H9 (cell line): Measurements from ENCODE around the gene IRAK1. TPM values are rescaled to one million over a fixed set of nuclear protein-coding genes. Genes with fewer than 3 reads are reported as not detected.
A peak's percentile ranks its signal among the peaks of the same experiment; 100 is the strongest.

Experiments
- DNase-seq: peaks from one replicate; pipeline ENCODE4 v3.0.0-alpha.2; 2017
- H2AFZ ChIP-seq: one replicate; pipeline ENCODE4 v1.6.1; 2013; ENCODE audit warnings: mild to moderate bottlenecking, low read length, control low read depth, moderate library complexity
- H2AK5ac ChIP-seq: 2 replicates; pipeline ENCODE4 v1.6.1; 2013; ENCODE audit warnings: low read length, control low read depth, mixed read lengths; ENCODE audit not compliant: insufficient read length
- H2BK120ac ChIP-seq: one replicate; pipeline ENCODE4 v1.6.1; 2013; ENCODE audit warnings: low read depth, mild to moderate bottlenecking, low read length, control low read depth, inconsistent platforms; ENCODE audit not compliant: poor library complexity, severe bottlenecking
- H2BK12ac ChIP-seq: 2 replicates; pipeline ENCODE4 v1.6.1; 2013; ENCODE audit warnings: low read length, control low read depth, mixed read lengths, low read depth; ENCODE audit not compliant: insufficient read length
- H2BK15ac ChIP-seq: 2 replicates; pipeline ENCODE4 v1.6.1; 2013; ENCODE audit warnings: low read depth, low read length, control low read depth
- H2BK20ac ChIP-seq: one replicate; pipeline ENCODE4 v1.6.1; 2013; ENCODE audit warnings: low read depth, mild to moderate bottlenecking, low read length, control low read depth, inconsistent platforms; ENCODE audit not compliant: poor library complexity, severe bottlenecking
- H2BK5ac ChIP-seq: 2 replicates; pipeline ENCODE4 v1.6.1; 2013; ENCODE audit warnings: low read length, control low read depth, mixed read lengths; ENCODE audit not compliant: insufficient read length
- H3K14ac ChIP-seq: 2 replicates; pipeline ENCODE4 v1.6.1; 2013; ENCODE audit warnings: low read length, control low read depth; ENCODE audit not compliant: insufficient read depth
- H3K18ac ChIP-seq: 2 replicates; pipeline ENCODE4 v1.6.1; 2013; ENCODE audit warnings: low read depth, mild to moderate bottlenecking, mixed read lengths, low read length, control low read depth; ENCODE audit not compliant: insufficient read length
- H3K23ac ChIP-seq: 2 replicates; pipeline ENCODE4 v1.6.1; 2013; ENCODE audit warnings: low read length, control low read depth, mixed read lengths, low read depth; ENCODE audit not compliant: insufficient read length
- H3K23me2 ChIP-seq: 2 replicates; pipeline ENCODE4 v1.6.1; 2013; ENCODE audit warnings: low read depth, mild to moderate bottlenecking, mixed read lengths, low read length, control low read depth; ENCODE audit not compliant: insufficient read length, poor library complexity, severe bottlenecking
- H3K27ac ChIP-seq: 2 replicates; pipeline ENCODE4 v1.5.1; 2013; ENCODE audit warnings: low read length, control low read depth, mixed read lengths, low read depth; ENCODE audit not compliant: insufficient read length
- H3K27me3 ChIP-seq: 2 replicates; pipeline ENCODE4 v1.6.1; 2013; ENCODE audit warnings: low read length, control low read depth, inconsistent platforms; ENCODE audit not compliant: insufficient read depth
- H3K4ac ChIP-seq: 2 replicates; pipeline ENCODE4 v1.6.1; 2013; ENCODE audit warnings: low read depth, mild to moderate bottlenecking, control low read depth, inconsistent platforms, low read length, moderate library complexity
- H3K4me1 ChIP-seq: 2 replicates; pipeline ENCODE4 v1.6.1; 2013; ENCODE audit warnings: low read length, control low read depth, inconsistent platforms; ENCODE audit not compliant: insufficient read depth
- H3K4me2 ChIP-seq: 2 replicates; pipeline ENCODE4 v1.6.1; 2013; ENCODE audit warnings: low read length, control low read depth, mixed read lengths; ENCODE audit not compliant: insufficient read length, insufficient read depth
- H3K56ac ChIP-seq: 2 replicates; pipeline ENCODE4 v1.6.1; 2013; ENCODE audit warnings: low read depth, mild to moderate bottlenecking, mixed read lengths, low read length, control low read depth; ENCODE audit not compliant: insufficient read length
- H3K79me1 ChIP-seq: 2 replicates; pipeline ENCODE4 v1.6.1; 2013; ENCODE audit warnings: low read depth, mild to moderate bottlenecking, moderate library complexity, low read length, control low read depth, inconsistent platforms; ENCODE audit not compliant: insufficient read depth, poor library complexity, severe bottlenecking
- H3K79me2 ChIP-seq: 2 replicates; pipeline ENCODE4 v1.6.1; 2013; ENCODE audit warnings: low read length, control low read depth, inconsistent platforms; ENCODE audit not compliant: insufficient read depth
- H3K9ac ChIP-seq: 2 replicates; pipeline ENCODE4 v1.6.1; 2013; ENCODE audit warnings: low read length, control low read depth, mixed read lengths; ENCODE audit not compliant: insufficient read length; ENCODE audit errors: extremely low read depth
- H3K9me3 ChIP-seq: one replicate; pipeline ENCODE4 v1.6.1; 2013; ENCODE audit warnings: low read depth, low read length, inconsistent platforms; ENCODE audit not compliant: control insufficient read depth
- H3T11ph ChIP-seq: one replicate; pipeline ENCODE4 v1.6.1; 2013; ENCODE audit warnings: mild to moderate bottlenecking, low read length, control low read depth, inconsistent platforms
- H4K20me1 ChIP-seq: one replicate; pipeline ENCODE4 v1.6.1; 2013; ENCODE audit not compliant: control insufficient read depth, insufficient read length, insufficient read depth
- H4K5ac ChIP-seq: 2 replicates; pipeline ENCODE4 v1.6.1; 2013; ENCODE audit warnings: low read depth, mild to moderate bottlenecking, mixed read lengths, low read length, control low read depth; ENCODE audit not compliant: insufficient read length
- H4K8ac ChIP-seq: replicated peaks from 2 replicates; pipeline ENCODE4 v1.6.1; 2013; ENCODE audit warnings: low read length, control low read depth, mixed read lengths, low read depth; ENCODE audit not compliant: insufficient read length
- H4K91ac ChIP-seq: 2 replicates; pipeline ENCODE4 v1.6.1; 2013; ENCODE audit warnings: low read depth, mild to moderate bottlenecking, moderate library complexity, mixed read lengths, low read length, control low read depth; ENCODE audit not compliant: insufficient read length
- H3K27ac Mint-ChIP-seq, 3 experiments: 2 replicates in 2 of 3; 3 replicates in 1 of 3; pipeline ENCODE4 v1.8.0; 2020 to 2021; ENCODE audit warnings: mixed read lengths in 3 of 3, mild to moderate bottlenecking in 1 of 3, moderate library complexity in 1 of 3
- H3K27me3 Mint-ChIP-seq: 2 replicates; pipeline ENCODE4 v1.8.0; 2021; ENCODE audit warnings: low read depth, mild to moderate bottlenecking, moderate library complexity, mixed read lengths
- H3K36me3 Mint-ChIP-seq, 3 experiments: 2 replicates in 2 of 3; 3 replicates in 1 of 3; pipeline ENCODE4 v1.8.0; 2020 to 2021; ENCODE audit warnings: low read depth in 3 of 3, mixed read lengths in 3 of 3; ENCODE audit not compliant: insufficient read depth in 1 of 3
- H3K4me1 Mint-ChIP-seq, 2 experiments: 2 replicates each; pipeline ENCODE4 v1.8.0; 2020; ENCODE audit warnings: mixed read lengths in 2 of 2
- H3K4me3 Mint-ChIP-seq, 2 experiments: 2 replicates in 1 of 2; 3 replicates in 1 of 2; pipeline ENCODE4 v1.8.0; 2020 to 2021; ENCODE audit warnings: mild to moderate bottlenecking in 2 of 2, mixed read lengths in 2 of 2, moderate library complexity in 1 of 2
- H3K9me3 Mint-ChIP-seq, 2 experiments: 2 replicates in 1 of 2; 3 replicates in 1 of 2; pipeline ENCODE4 v1.8.0; 2020; ENCODE audit warnings: mild to moderate bottlenecking in 2 of 2, mixed read lengths in 2 of 2, moderate library complexity in 1 of 2
- CTCF ChIP-seq: fragments of 200-600 bp; sonication (generic); conservative IDR thresholded peaks from 3 replicates; pipeline ENCODE4 v1.8.0; 2021; ENCODE audit warnings: antibody characterized with exemption, mild to moderate bottlenecking
- WGBS: extraction: QIAGEN DNeasy Blood & Tissue Kit; methylation state at CpG from one replicate; pipeline ENCODE4 v1.1.7; 2013; ENCODE audit warnings: missing lambda C conversion rate, low lambda C conversion rate, mixed read lengths; ENCODE audit not compliant: insufficient read length; ENCODE audit errors: extremely low coverage; 5-methylcytosine and 5-hydroxymethylcytosine counted together
- total RNA-seq: library from RNA; stranded (reverse); gene quantifications from 2 replicates; pipeline ENCODE4 v1.2.1, GENCODE V29; 2021

Gene IRAK1
- total RNA-seq, 1 experiment from 2014 or later = 98.4 TPM

DNA sequence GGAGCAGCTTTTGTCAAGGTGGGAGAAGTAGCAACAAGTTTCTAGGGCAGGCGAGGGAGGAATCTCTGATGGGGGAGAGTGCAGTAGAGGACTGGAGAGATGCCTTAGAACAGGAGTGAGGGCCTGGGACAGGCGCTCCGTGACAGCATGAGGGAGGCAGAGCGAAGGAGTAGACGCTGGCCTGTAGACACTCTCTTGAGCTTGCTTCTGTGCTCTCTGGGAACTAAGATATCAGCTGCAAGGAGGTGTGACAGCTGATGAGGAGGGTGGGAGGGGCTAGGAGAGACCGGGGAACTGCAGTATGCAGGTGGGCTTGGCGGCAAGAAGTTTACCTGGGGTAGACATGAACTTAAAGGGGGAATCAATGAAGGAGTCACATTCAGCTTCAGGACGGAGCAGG, 42.1 kb upstream of the IRAK1 start:
- no peak overlapping the region for H3K4ac ChIP-seq
- no peak overlapping the region for H3K14ac ChIP-seq
- Mint-ChIP-seq H3K4me3 (no peak overlapping the region), H3K36me3 (peaks cover 15 to 36% (median 17%) of the 10 kb centered on the region in 3 experiments), H3K27me3 (peaks cover 4% of the 10 kb centered on the region; the same call in 1 of the 2 replicates), H3K9me3 (peaks cover 74% of the 10 kb centered on the region in 2 experiments), H3K27ac (peak overlapping the region in 2 of 3 experiments; percentile 9 to 65; a peak in 3 of 7 replicates), H3K4me1 (peaks cover 7 to 23% of the 10 kb centered on the region in 2 experiments)
- H2AFZ ChIP-seq = no peak overlapping the region
- TF ChIP-seq CTCF = no peak
- H3K27me3 ChIP-seq = no peaks in the 10 kb centered on the region
- H4K91ac ChIP-seq = no peak overlapping the region
- no peak overlapping the region for H2BK20ac ChIP-seq
- no peak overlapping the region for H3K4me2 ChIP-seq
- H2BK12ac ChIP-seq = no peak overlapping the region
- no peak overlapping the region for H2BK5ac ChIP-seq
- DNase-seq = no peak
- H2BK120ac ChIP-seq = no peak overlapping the region
- peaks cover 42% of the 10 kb centered on the region for H3K9me3 ChIP-seq
- no peak overlapping the region for H3T11ph ChIP-seq
- H3K23ac ChIP-seq = no peak overlapping the region
- H3K23me2 ChIP-seq = no peaks in the 10 kb centered on the region
- no peak overlapping the region for H2AK5ac ChIP-seq
- H3K56ac ChIP-seq = no peak overlapping the region
- H4K20me1 ChIP-seq = no peaks in the 10 kb centered on the region
- H3K4me1 ChIP-seq = no peaks in the 10 kb centered on the region
- no peak overlapping the region for H3K18ac ChIP-seq
- no peak overlapping the region for H4K5ac ChIP-seq
- 0 out of 2 replicates have a peak, but pooled peaks cover 2% of the 10 kb centered on the region for H3K79me2 ChIP-seq
- WGBS = no CpG with 5 or more reads among the region's 8 CpGs
- no peak overlapping the region for H3K27ac ChIP-seq
- H2BK15ac ChIP-seq = no peak overlapping the region
- H3K9ac ChIP-seq = no peak overlapping the region
- no peaks in the 10 kb centered on the region for H3K79me1 ChIP-seq
- H4K8ac ChIP-seq = no peak overlapping the region
